Activated naive CD4-positive, alpha-beta T cell treated with anti-CD3 and anti-CD28 coated beads, Interleukin-2, amount 10 ng/mL, durations not matched to agents 7 days and 5 days (primary cell): Measurements from ENCODE around the gene PPP2R5A.
"Not testable (repeated sequence)": the region's sequence is repeated elsewhere in the genome, so short reads cannot be mapped to it uniquely, and the experiment has no call there.

Experiments
- CTCF ChIA-PET: fragments of 350-600 bp; sonication (Branson Sonifier 250); formaldehyde crosslinking; loops from one replicate; lab custom pipeline; 2021; ENCODE audit warnings: antibody characterized with exemption; lab: Charles Lee
- DNase-seq: peaks from one replicate; pipeline ENCODE4 v3.0.0-alpha.2; 2020
- H3K27ac Mint-ChIP-seq: one replicate; pipeline ENCODE4 v1.8.0; 2021; ENCODE audit warnings: mild to moderate bottlenecking, moderate library complexity, mixed read lengths
- H3K27me3 Mint-ChIP-seq: one replicate; pipeline ENCODE4 v1.8.0; 2021; ENCODE audit warnings: mild to moderate bottlenecking, mixed read lengths
- H3K36me3 Mint-ChIP-seq: one replicate; pipeline ENCODE4 v1.8.0; 2021; ENCODE audit warnings: mixed read lengths
- H3K4me1 Mint-ChIP-seq: one replicate; pipeline ENCODE4 v1.8.0; 2021; ENCODE audit warnings: mixed read lengths
- H3K4me3 Mint-ChIP-seq: one replicate; pipeline ENCODE4 v1.8.0; 2021; ENCODE audit warnings: mild to moderate bottlenecking, moderate library complexity, mixed read lengths
- H3K9me3 Mint-ChIP-seq: one replicate; pipeline ENCODE4 v1.8.0; 2021; ENCODE audit warnings: mixed read lengths

The PPP2R5A gene

GRCh38 chr1:212294983-212295382 is 9.8 kb downstream of the PPP2R5A start:
- H3K27ac Mint-ChIP-seq, result no peak overlapping the region
- DNase-seq, result no peak
- no peak overlapping the region for H3K4me3 Mint-ChIP-seq
- no peaks in the 10 kb centered on the region for H3K9me3 Mint-ChIP-seq
- peaks cover 33% of the 10 kb centered on the region for H3K36me3 Mint-ChIP-seq
- H3K4me1 Mint-ChIP-seq, result peaks cover 62% of the 10 kb centered on the region
- CTCF ChIA-PET, result interaction anchor here (0.8 to 1.5 kb wide), 2 partner anchors 224 to 225 kb away, joined by 3 to 5 read pairs; no protein-coding TSS in a partner anchor
- no peaks in the 10 kb centered on the region for H3K27me3 Mint-ChIP-seq

- Mint-ChIP-seq H3K27ac (no peak overlapping the region), H3K36me3 (peaks cover 31% of the 10 kb centered on the region), H3K9me3 (no peaks in the 10 kb centered on the region), H3K4me1 (peaks cover 57% of the 10 kb centered on the region), H3K4me3 (no peak overlapping the region), H3K27me3 (no peaks in the 10 kb centered on the region)
- no peak for DNase-seq
- CTCF ChIA-PET, result interaction anchor here (0.8 to 1.3 kb wide), 2 partner anchors 225 to 233 kb away, joined by 3 read pairs; no protein-coding TSS in a partner anchor
These were observed 10.4 kb downstream of the PPP2R5A start for GRCh38 chr1:212295579-212295978.

- H3K9me3 Mint-ChIP-seq, result no peaks in the 10 kb centered on the region
- H3K27ac Mint-ChIP-seq, result no peak overlapping the region
- peaks cover 42% of the 10 kb centered on the region for H3K4me1 Mint-ChIP-seq
- CTCF ChIA-PET, result no interaction called here
- H3K27me3 Mint-ChIP-seq, result no peaks in the 10 kb centered on the region
- no peak overlapping the region for H3K4me3 Mint-ChIP-seq
- H3K36me3 Mint-ChIP-seq, result peaks cover 20% of the 10 kb centered on the region
- no peak for DNase-seq
These were observed 12.1 kb downstream of the PPP2R5A start for GRCh38 chr1:212297338-212297737.

GRCh38 chr1:212301580-212301979 is 16.4 kb downstream of the PPP2R5A start:
- H3K27me3 Mint-ChIP-seq, result no peaks in the 10 kb centered on the region
- no peak overlapping the region for H3K27ac Mint-ChIP-seq
- peaks cover 1% of the 10 kb centered on the region for H3K9me3 Mint-ChIP-seq
- CTCF ChIA-PET, result interaction anchor here (1.2 to 1.4 kb wide), 2 partner anchors 155 to 231 kb away, joined by 3 to 5 read pairs; no protein-coding TSS in a partner anchor
- peaks cover 14% of the 10 kb centered on the region for H3K4me1 Mint-ChIP-seq
- peaks cover 13% of the 10 kb centered on the region for H3K36me3 Mint-ChIP-seq
- H3K4me3 Mint-ChIP-seq, result no peak overlapping the region
- no peak for DNase-seq

GRCh38 chr1:212302745-212303383 is 17.7 kb downstream of the PPP2R5A start:
- no peak overlapping the region for H3K4me3 Mint-ChIP-seq
- peaks cover 23% of the 10 kb centered on the region for H3K36me3 Mint-ChIP-seq
- no peak overlapping the region for H3K27ac Mint-ChIP-seq
- H3K4me1 Mint-ChIP-seq, result peaks cover 14% of the 10 kb centered on the region
- H3K9me3 Mint-ChIP-seq, result peaks cover 1% of the 10 kb centered on the region
- no peak for DNase-seq
- CTCF ChIA-PET, result interaction anchor here (1.2 kb wide), 1 partner anchor 232 kb away, joined by 3 read pairs; no protein-coding TSS in a partner anchor
- no peaks in the 10 kb centered on the region for H3K27me3 Mint-ChIP-seq

GRCh38 chr1:212305342-212305741 is 20.1 kb downstream of the PPP2R5A start:
- Mint-ChIP-seq H3K9me3 (peaks cover 1% of the 10 kb centered on the region), H3K36me3 (peaks cover 41% of the 10 kb centered on the region), H3K27ac (no peak overlapping the region), H3K4me1 (peaks cover 11% of the 10 kb centered on the region), H3K4me3 (no peak overlapping the region), H3K27me3 (no peaks in the 10 kb centered on the region)
- DNase-seq, result no peak
- CTCF ChIA-PET, result no interaction called here

- peaks cover 11% of the 10 kb centered on the region for H3K4me1 Mint-ChIP-seq
- H3K9me3 Mint-ChIP-seq, CTCF ChIA-PET, H3K27ac Mint-ChIP-seq, DNase-seq, H3K4me3 Mint-ChIP-seq, H3K27me3 Mint-ChIP-seq: not testable (repeated sequence)
- H3K36me3 Mint-ChIP-seq, result peaks cover 43% of the 10 kb centered on the region
These were observed 20.8 kb downstream of the PPP2R5A start for GRCh38 chr1:212305984-212306452.

GRCh38 chr1:212309967-212310366 is 24.8 kb downstream of the PPP2R5A start:
- no peaks in the 10 kb centered on the region for H3K27me3 Mint-ChIP-seq
- CTCF ChIA-PET, result interaction anchor here (1.3 kb wide), 2 partner anchors 17 to 275 kb away, joined by 3 to 4 read pairs; partner anchors contain the start of genes DTL and INTS7
- H3K4me3 Mint-ChIP-seq, result no peak overlapping the region
- peaks cover 1% of the 10 kb centered on the region for H3K9me3 Mint-ChIP-seq
- DNase-seq, result no peak
- H3K36me3 Mint-ChIP-seq, result peaks cover 45% of the 10 kb centered on the region
- H3K27ac Mint-ChIP-seq, result no peak overlapping the region
- H3K4me1 Mint-ChIP-seq, result peaks cover 9% of the 10 kb centered on the region

- no peak for DNase-seq
- no peak overlapping the region for H3K4me3 Mint-ChIP-seq
- H3K27ac Mint-ChIP-seq, result no peak overlapping the region
- H3K9me3 Mint-ChIP-seq, result no peaks in the 10 kb centered on the region
- H3K4me1 Mint-ChIP-seq, result peaks cover 6% of the 10 kb centered on the region
- CTCF ChIA-PET, result interaction anchor here (1.3 to 1.4 kb wide), 3 partner anchors 17 to 275 kb away, joined by 3 to 4 read pairs (median 4); partner anchors contain the start of genes DTL and INTS7
- H3K36me3 Mint-ChIP-seq, result peaks cover 44% of the 10 kb centered on the region
- no peaks in the 10 kb centered on the region for H3K27me3 Mint-ChIP-seq
These were observed 25.2 kb downstream of the PPP2R5A start for GRCh38 chr1:212310383-212310782.

GRCh38 chr1:212311836-212312497 is 26.8 kb downstream of the PPP2R5A start:
- Mint-ChIP-seq H3K36me3 (peaks cover 40% of the 10 kb centered on the region), H3K4me1 (peaks cover 11% of the 10 kb centered on the region), H3K4me3 (no peak overlapping the region), H3K9me3 (no peaks in the 10 kb centered on the region), H3K27me3 (no peaks in the 10 kb centered on the region), H3K27ac (no peak overlapping the region)
- no peak for DNase-seq
- CTCF ChIA-PET, result interaction anchor here (0.6 to 1.4 kb wide), 5 partner anchors 20 to 250 kb away, joined by 3 to 4 read pairs (median 3); no protein-coding TSS in a partner anchor

GRCh38 chr1:212313616-212314015 is 28.4 kb downstream of the PPP2R5A start:
- peaks cover 33% of the 10 kb centered on the region for H3K36me3 Mint-ChIP-seq
- no peak overlapping the region for H3K27ac Mint-ChIP-seq
- H3K4me1 Mint-ChIP-seq, result peaks cover 13% of the 10 kb centered on the region
- no peaks in the 10 kb centered on the region for H3K9me3 Mint-ChIP-seq
- no peak for DNase-seq
- no peaks in the 10 kb centered on the region for H3K27me3 Mint-ChIP-seq
- CTCF ChIA-PET, result interaction anchor here (0.7 to 1.9 kb wide), 2 partner anchors 55 to 243 kb away, joined by 3 to 9 read pairs; no protein-coding TSS in a partner anchor
- H3K4me3 Mint-ChIP-seq, result no peak overlapping the region

GRCh38 chr1:212315184-212315583 is 30.0 kb downstream of the PPP2R5A start:
- Mint-ChIP-seq H3K27ac (no peak overlapping the region), H3K4me3 (no peak overlapping the region), H3K9me3 (no peaks in the 10 kb centered on the region), H3K36me3 (peaks cover 23% of the 10 kb centered on the region), H3K27me3 (no peaks in the 10 kb centered on the region), H3K4me1 (peaks cover 15% of the 10 kb centered on the region)
- CTCF ChIA-PET, result interaction anchor here (1.3 to 1.9 kb wide), 2 partner anchors 141 to 244 kb away, joined by 4 to 9 read pairs; no protein-coding TSS in a partner anchor
- DNase-seq, result no peak

- H3K27me3 Mint-ChIP-seq, result no peaks in the 10 kb centered on the region
- no peak overlapping the region for H3K4me3 Mint-ChIP-seq
- no peak overlapping the region for H3K27ac Mint-ChIP-seq
- no peak for DNase-seq
- H3K36me3 Mint-ChIP-seq, result peaks cover 19% of the 10 kb centered on the region
- H3K4me1 Mint-ChIP-seq, result peaks cover 13% of the 10 kb centered on the region
- H3K9me3 Mint-ChIP-seq, result no peaks in the 10 kb centered on the region
- CTCF ChIA-PET, result interaction anchor here (0.6 kb wide), 1 partner anchor 78 kb away, joined by 3 read pairs; no protein-coding TSS in a partner anchor
These were observed 30.7 kb downstream of the PPP2R5A start for GRCh38 chr1:212315907-212316306.

GRCh38 chr1:212317916-212318315 is 32.7 kb downstream of the PPP2R5A start:
- no peak overlapping the region for H3K27ac Mint-ChIP-seq
- H3K4me3 Mint-ChIP-seq, result no peak overlapping the region
- H3K9me3 Mint-ChIP-seq, result no peaks in the 10 kb centered on the region
- H3K36me3 Mint-ChIP-seq, result peaks cover 16% of the 10 kb centered on the region
- DNase-seq, result no peak
- CTCF ChIA-PET, result interaction anchor here (1.1 kb wide), 1 partner anchor 138 kb away, joined by 4 read pairs; no protein-coding TSS in a partner anchor
- H3K27me3 Mint-ChIP-seq, result no peaks in the 10 kb centered on the region
- peaks cover 17% of the 10 kb centered on the region for H3K4me1 Mint-ChIP-seq
